ENCODE measurements around the gene SOCS7. TPM values are rescaled to one million over a fixed set of nuclear protein-coding genes. Genes with fewer than 3 reads are reported as not detected.

Gene SOCS7
- 22.2 TPM for polyA plus RNA-seq (ENCODE audit: insufficient read length)
- long read RNA-seq, donor 1, partial matches to known transcripts: 0 of 1 reads
- long read RNA-seq, donor 1, other reads (novel, unspliced or antisense): 0 of 1 reads
- long read RNA-seq, donor 2, partial matches to known transcripts: 0 of 1 reads
- long read RNA-seq, donor 2, other reads (novel, unspliced or antisense): 0 of 1 reads
- long read RNA-seq, donor 3: 0 reads
- long read RNA-seq, donor 4: 0 reads
- long read RNA-seq, donor 5, partial matches to known transcripts: 0 of 3 reads
- long read RNA-seq, donor 5, other reads (novel, unspliced or antisense): 0 of 3 reads
- long read RNA-seq, donor 6, partial matches to known transcripts: 5 of 5 reads
- long read RNA-seq, donor 6, other reads (novel, unspliced or antisense): 0 of 5 reads
- long read RNA-seq, donor 7, partial matches to known transcripts: 0 of 3 reads
- long read RNA-seq, donor 7, other reads (novel, unspliced or antisense): 0 of 3 reads
- long read RNA-seq, donor 8, partial matches to known transcripts: 0 of 2 reads
- long read RNA-seq, donor 8, other reads (novel, unspliced or antisense): 0 of 2 reads

GRCh38 chr17:38351412-38352222 is at the start of gene SOCS7:
SOCS7 (plus strand) TSS chr17:38351844; CDS start chr17:38352053, 209 bp downstream.
- peak; percentile 92 for DNase-seq

- DNase-seq: no peak
These were observed 36.1 kb upstream of the SOCS7 start for GRCh38 chr17:38315497-38315896.

GRCh38 chr17:38317081-38317480 is 34.6 kb upstream of the SOCS7 start:
- DNase-seq: no peak

GRCh38 chr17:38320482-38320881 is 31.2 kb upstream of the SOCS7 start:
- no peak for DNase-seq

- DNase-seq: peak; percentile 39
These were observed 29.4 kb upstream of the SOCS7 start for GRCh38 chr17:38322156-38322779.

- DNase-seq: no peak
These were observed 28.7 kb upstream of the SOCS7 start for GRCh38 chr17:38322897-38323296.

GRCh38 chr17:38324141-38324697 is 27.4 kb upstream of the SOCS7 start:
- DNase-seq: no peak

GRCh38 chr17:38324772-38325171 is 26.9 kb upstream of the SOCS7 start:
- DNase-seq: no peak

- no peak for DNase-seq
These were observed 26.3 kb upstream of the SOCS7 start for GRCh38 chr17:38325221-38325851.

GRCh38 chr17:38326996-38327792 is 24.4 kb upstream of the SOCS7 start:
- DNase-seq: no peak

GRCh38 chr17:38327936-38328335 is 23.7 kb upstream of the SOCS7 start:
- no peak for DNase-seq

GRCh38 chr17:38328620-38329019 is 23.0 kb upstream of the SOCS7 start:
- no peak for DNase-seq

- DNase-seq: no peak
These were observed 22.4 kb upstream of the SOCS7 start for GRCh38 chr17:38329284-38329683.

GRCh38 chr17:38329808-38330730 is 21.6 kb upstream of the SOCS7 start:
- DNase-seq: no peak

GRCh38 chr17:38330941-38331411 is 20.7 kb upstream of the SOCS7 start:
- DNase-seq: no peak

- DNase-seq: no peak
These were observed 18.9 kb upstream of the SOCS7 start for GRCh38 chr17:38332735-38333134.

GRCh38 chr17:38333635-38334295 is 17.9 kb upstream of the SOCS7 start:
- no peak for DNase-seq

- no peak for DNase-seq
These were observed 16.9 kb upstream of the SOCS7 start for GRCh38 chr17:38334480-38335364.
